OCI-LY3 (cell line): ENCODE measurements around the gene KREMEN1.

Source experiments
- H2AFZ ChIP-seq: fragments of 200-600, 300-600 bp; shearing (Covaris generic); 2 replicates; pipeline ENCODE4 v1.6.0; 2014; ENCODE audit warnings: antibody characterized with exemption, low read depth, low read length
- H3K27ac ChIP-seq: fragments of 200-600, 300-600 bp; sonication (generic); 2 replicates; pipeline ENCODE4 v1.5.1; 2014; ENCODE audit warnings: mild to moderate bottlenecking, low read length, moderate library complexity, mixed read lengths
- H3K27me3 ChIP-seq: fragments of 200-600, 300-600 bp; sonication (generic); 2 replicates; pipeline ENCODE4 v1.6.1; 2014; ENCODE audit warnings: low read depth, low read length, mixed read lengths
- H3K36me3 ChIP-seq: fragments of 200-600, 300-600 bp; sonication (generic); replicated peaks from 2 replicates; pipeline ENCODE3; 2014; ENCODE audit warnings: low read depth, low read length, mixed read lengths
- H3K4me1 ChIP-seq: fragments of 300-600, 200-600 bp; sonication (generic); 2 replicates; pipeline ENCODE4 v1.6.1; 2014; ENCODE audit warnings: low read length, mixed read lengths
- H3K4me2 ChIP-seq: fragments of 200-600, 300-600 bp; sonication (generic); 2 replicates; pipeline ENCODE4 v1.6.1; 2014; ENCODE audit warnings: low read length, mixed read lengths
- H3K4me3 ChIP-seq: fragments of 300-600, 200-600 bp; sonication (generic); 2 replicates; pipeline ENCODE4 v1.5.1; 2014; ENCODE audit warnings: antibody characterized with exemption, mild to moderate bottlenecking, low read length, moderate library complexity
- H3K79me2 ChIP-seq: fragments of 300-600, 200-600 bp; shearing (Covaris generic); 2 replicates; pipeline ENCODE4 v1.6.1; 2014; ENCODE audit warnings: mild to moderate bottlenecking, low read length, mixed read lengths
- H3K9ac ChIP-seq: fragments of 300-600, 200-600 bp; shearing (Covaris generic); 2 replicates; pipeline ENCODE4 v1.6.0; 2014; ENCODE audit warnings: mild to moderate bottlenecking, low read length, moderate library complexity
- H3K9me3 ChIP-seq: fragments of 200-600, 300-600 bp; shearing (Covaris generic); 2 replicates; pipeline ENCODE4 v1.6.1; 2014; ENCODE audit warnings: low read length, mixed read lengths; ENCODE audit not compliant: insufficient read depth
- H4K20me1 ChIP-seq: fragments of 200-600, 300-600 bp; sonication (generic); 2 replicates; pipeline ENCODE4 v1.6.1; 2016; ENCODE audit warnings: low read length, mixed read lengths; ENCODE audit not compliant: insufficient read depth
- CTCF ChIP-seq: fragments of 200-600, 300-600 bp; sonication (generic); IDR thresholded peaks from 2 replicates; pipeline ENCODE4 v1.5.1; 2014; ENCODE audit warnings: antibody characterized with exemption, low read length, low read depth
- EZH2phosphoT487 ChIP-seq: fragments of 200-600 bp; shearing (Covaris generic); IDR thresholded peaks from 2 replicates; pipeline ENCODE4 v1.6.1; 2018; ENCODE audit warnings: antibody characterized with exemption, mixed run types, low read depth

Gene KREMEN1

DNA sequence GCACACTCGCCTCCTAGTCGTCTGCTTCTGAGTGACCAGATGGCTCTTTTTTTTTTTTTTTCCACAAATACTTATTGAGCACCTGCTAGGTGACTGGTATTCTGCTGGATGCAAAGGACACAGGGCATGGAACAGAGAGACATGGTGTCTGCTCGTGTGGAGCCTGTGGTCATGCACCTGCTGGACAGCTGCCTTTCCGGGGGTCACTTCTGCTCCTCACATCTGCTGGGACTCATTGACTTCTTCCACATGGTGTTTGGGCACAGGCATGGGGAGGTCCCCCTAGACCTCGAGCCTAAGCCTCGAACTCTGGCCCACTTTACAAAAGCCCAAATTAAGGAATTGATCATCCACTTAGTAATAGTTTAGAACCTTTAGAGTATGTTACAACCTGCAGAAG lies 93.3 kb downstream of the KREMEN1 start:
- Histone ChIP-seq H3K27ac (no peak overlapping the region), H3K79me2 (no peaks in the 10 kb centered on the region), H3K4me3 (no peak overlapping the region), H3K36me3 (no peaks in the 10 kb centered on the region), H3K4me2 (no peak overlapping the region), H3K9ac (no peak overlapping the region), H3K27me3 (peaks cover 51% of the 10 kb centered on the region), H3K4me1 (peaks cover 20% of the 10 kb centered on the region), H3K9me3 (no peaks in the 10 kb centered on the region), H2AFZ (no peak overlapping the region), H4K20me1 (peaks cover 9% of the 10 kb centered on the region; the same call in 1 of the 2 replicates)
- TF ChIP-seq EZH2phosphoT487 = no peak
- no peak for TF ChIP-seq CTCF

GRCh38 chr22:29167032-29167911 lies 94.4 kb downstream of the KREMEN1 start:
- no peak overlapping the region for H3K27ac ChIP-seq
- H3K27me3 ChIP-seq = peaks cover 52% of the 10 kb centered on the region
- H3K4me1 ChIP-seq = peaks cover 20% of the 10 kb centered on the region
- peaks cover 9% of the 10 kb centered on the region; the same call in 1 of the 2 replicates for H4K20me1 ChIP-seq
- no peaks in the 10 kb centered on the region for H3K79me2 ChIP-seq
- H2AFZ ChIP-seq = peak overlapping the region; percentile 20; the same call in 1 of the 2 replicates
- no peaks in the 10 kb centered on the region for H3K36me3 ChIP-seq
- H3K9me3 ChIP-seq = no peaks in the 10 kb centered on the region
- peak overlapping the region; percentile 62 for H3K4me3 ChIP-seq
- H3K9ac ChIP-seq = no peak overlapping the region
- no peak for TF ChIP-seq CTCF
- TF ChIP-seq EZH2phosphoT487 = no peak
- H3K4me2 ChIP-seq = peak overlapping the region; percentile 94

DNA sequence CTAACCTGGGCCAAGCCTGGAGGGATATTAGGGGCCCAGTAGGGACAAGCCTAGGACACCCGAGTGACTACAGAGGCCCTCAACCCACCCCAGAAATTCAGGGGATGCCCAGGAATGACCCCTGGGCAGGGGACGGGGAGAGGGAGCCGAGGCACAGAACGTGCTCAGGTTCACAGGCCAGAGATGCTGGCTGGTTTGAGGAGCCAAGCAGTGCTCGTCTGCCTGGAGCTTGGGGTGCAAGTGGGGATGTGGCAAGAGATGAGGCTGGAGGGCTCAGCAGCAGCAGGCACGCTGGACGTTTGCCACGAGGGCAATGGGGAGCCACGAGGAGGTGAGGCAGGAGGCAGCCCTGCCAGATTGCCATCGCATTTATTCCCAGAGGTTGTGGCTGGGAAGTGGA lies 98.9 kb downstream of the KREMEN1 start:
- no peak for TF ChIP-seq EZH2phosphoT487
- no peak for TF ChIP-seq CTCF
- Histone ChIP-seq H3K36me3 (no peaks in the 10 kb centered on the region), H2AFZ (no peak overlapping the region), H3K9ac (no peak overlapping the region), H3K4me2 (no peak overlapping the region), H3K4me1 (peaks cover 12% of the 10 kb centered on the region), H3K27me3 (peaks cover 46% of the 10 kb centered on the region), H3K79me2 (no peaks in the 10 kb centered on the region), H3K4me3 (no peak overlapping the region), H3K9me3 (peaks cover 15% of the 10 kb centered on the region), H3K27ac (no peak overlapping the region), H4K20me1 (peaks cover 8% of the 10 kb centered on the region; the same call in 1 of the 2 replicates)

GRCh38 chr22:29172216-29172615 lies 99.4 kb downstream of the KREMEN1 start:
- H3K4me3 ChIP-seq = no peak overlapping the region
- H3K27me3 ChIP-seq = peaks cover 44% of the 10 kb centered on the region
- no peaks in the 10 kb centered on the region for H3K36me3 ChIP-seq
- H3K9ac ChIP-seq = no peak overlapping the region
- H3K9me3 ChIP-seq = peaks cover 15% of the 10 kb centered on the region
- TF ChIP-seq EZH2phosphoT487 (no peak), CTCF (no peak)
- H3K4me2 ChIP-seq = no peak overlapping the region
- no peaks in the 10 kb centered on the region for H3K79me2 ChIP-seq
- no peak overlapping the region for H2AFZ ChIP-seq
- H4K20me1 ChIP-seq = peaks cover 3% of the 10 kb centered on the region; the same call in 1 of the 2 replicates
- no peak overlapping the region for H3K27ac ChIP-seq
- H3K4me1 ChIP-seq = peaks cover 7% of the 10 kb centered on the region
